ENCODE measurements around the gene CREB3L2.

DNA sequence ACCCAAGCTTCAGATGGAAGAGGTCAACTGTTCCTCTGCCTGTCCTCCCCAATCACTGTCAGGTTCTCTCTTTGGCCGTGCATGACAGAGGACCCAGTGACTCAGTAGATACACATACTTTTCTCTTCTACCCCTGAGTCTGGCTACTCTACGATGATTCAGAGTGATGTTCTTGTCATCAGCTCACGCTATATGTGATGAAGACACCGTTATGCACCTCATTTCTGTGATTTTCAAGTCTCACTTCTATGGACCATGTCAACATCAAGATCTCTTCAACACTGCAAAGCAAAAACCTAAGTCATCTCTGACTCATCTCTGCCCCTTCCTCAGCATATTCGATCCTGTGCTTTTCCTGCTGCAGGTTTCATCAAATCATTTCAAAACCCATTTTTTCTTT is 78.5 kb downstream of the CREB3L2 start:
- TF ChIP-seq POLR2A (IDR thresholded peaks at IDR 0.05; ENCODE audit: low read length) = no peak
- TF ChIP-seq GATA1 (IDR thresholded peaks at IDR 0.05; ENCODE audit: low read depth, low read length) = no peak
